SU-DHL-6 (cell line): ENCODE results near the gene HS2ST1.

Experiments used
- EZH2phosphoT487 ChIP-seq: fragments of 200-600 bp; sonication (generic), shearing (Covaris generic); conservative IDR thresholded peaks from 2 replicates; pipeline ENCODE4 v1.6.1; 2018; ENCODE audit warnings: mild to moderate bottlenecking, antibody characterized with exemption, low read length, moderate library complexity, mixed read lengths
- TF ChIP-seq, protein P1 (sequence below): fragments of 200-600 bp; sonication (generic); IDR thresholded peaks from one replicate; pipeline ENCODE4 v1.5.1; 2017; ENCODE audit warnings: antibody characterized with exemption, mild to moderate bottlenecking, low read length, moderate library complexity; ENCODE audit not compliant: insufficient read depth, poor library complexity, severe bottlenecking

DNA sequence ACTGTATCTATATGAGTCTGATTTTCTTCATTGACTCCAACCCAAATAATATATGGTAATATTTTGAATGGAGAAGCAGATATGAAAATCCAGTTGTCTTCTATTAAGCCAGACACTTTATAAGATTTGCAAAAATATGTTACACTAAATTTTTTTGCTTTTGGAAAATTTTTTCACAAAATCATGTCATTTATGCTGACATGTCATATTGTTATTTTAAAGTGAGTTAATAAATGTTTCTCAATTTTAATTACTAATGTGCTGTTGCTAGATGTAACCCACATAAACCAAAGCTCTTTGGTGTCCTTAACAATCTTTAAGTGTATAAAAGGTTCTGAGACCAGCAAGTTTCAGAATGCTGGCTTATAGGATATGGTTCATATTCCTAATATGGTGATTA lies 142.5 kb downstream of the HS2ST1 start:
- TF ChIP-seq, protein P1, sequence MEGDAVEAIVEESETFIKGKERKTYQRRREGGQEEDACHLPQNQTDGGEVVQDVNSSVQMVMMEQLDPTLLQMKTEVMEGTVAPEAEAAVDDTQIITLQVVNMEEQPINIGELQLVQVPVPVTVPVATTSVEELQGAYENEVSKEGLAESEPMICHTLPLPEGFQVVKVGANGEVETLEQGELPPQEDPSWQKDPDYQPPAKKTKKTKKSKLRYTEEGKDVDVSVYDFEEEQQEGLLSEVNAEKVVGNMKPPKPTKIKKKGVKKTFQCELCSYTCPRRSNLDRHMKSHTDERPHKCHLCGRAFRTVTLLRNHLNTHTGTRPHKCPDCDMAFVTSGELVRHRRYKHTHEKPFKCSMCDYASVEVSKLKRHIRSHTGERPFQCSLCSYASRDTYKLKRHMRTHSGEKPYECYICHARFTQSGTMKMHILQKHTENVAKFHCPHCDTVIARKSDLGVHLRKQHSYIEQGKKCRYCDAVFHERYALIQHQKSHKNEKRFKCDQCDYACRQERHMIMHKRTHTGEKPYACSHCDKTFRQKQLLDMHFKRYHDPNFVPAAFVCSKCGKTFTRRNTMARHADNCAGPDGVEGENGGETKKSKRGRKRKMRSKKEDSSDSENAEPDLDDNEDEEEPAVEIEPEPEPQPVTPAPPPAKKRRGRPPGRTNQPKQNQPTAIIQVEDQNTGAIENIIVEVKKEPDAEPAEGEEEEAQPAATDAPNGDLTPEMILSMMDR = no peak
- TF ChIP-seq EZH2phosphoT487 = no peak
